CD14-positive monocyte (primary cell): Measurements from ENCODE around the gene MBP. TPM values are rescaled to one million over a fixed set of nuclear protein-coding genes. Genes with fewer than 3 reads are reported as not detected.

Experiments used
- DNase-seq, 3 donors: peaks; one replicate each; pipeline ENCODE4 v3.0.0-alpha.2; 2011 to 2022
- H2AFZ ChIP-seq: 2 replicates; pipeline ENCODE4 v1.6.0; 2012; ENCODE audit warnings: mild to moderate bottlenecking, low read depth, low read length, inconsistent platforms; ENCODE audit not compliant: insufficient read depth, poor library complexity, severe bottlenecking
- H3K27ac ChIP-seq, 2 donors: 1 replicate in 1 of 2; 2 replicates in 1 of 2; pipeline ENCODE4 v1.5.1; 2012 to 2013; ENCODE audit warnings: low read length in 2 of 2, control low read depth in 1 of 2, inconsistent platforms in 1 of 2, low read depth in 1 of 2, mild to moderate bottlenecking in 1 of 2
- H3K27me3 ChIP-seq, 2 donors: one replicate each; pipeline versions ENCODE4 v1.6.0 to v1.6.1; 2011 to 2013; ENCODE audit warnings: low read length in 2 of 2; ENCODE audit not compliant: control insufficient read depth in 2 of 2, insufficient read depth in 2 of 2
- H3K36me3 ChIP-seq, 2 donors: replicated peaks in 1 of 2; 1 replicate in 1 of 2; 2 replicates in 1 of 2; pipeline versions ENCODE4 v1.5.1 to v1.6.1; 2012 to 2013; ENCODE audit warnings: low read length in 2 of 2, control low read depth in 1 of 2, inconsistent platforms in 1 of 2, mild to moderate bottlenecking in 1 of 2; ENCODE audit not compliant: insufficient read depth in 2 of 2, control insufficient read depth in 1 of 2
- H3K4me1 ChIP-seq, 2 donors: 1 replicate in 1 of 2; 2 replicates in 1 of 2; pipeline versions ENCODE4 v1.5.1 to v1.6.1; 2012 to 2013; ENCODE audit warnings: low read length in 2 of 2, control low read depth in 1 of 2, inconsistent platforms in 1 of 2, mild to moderate bottlenecking in 1 of 2, moderate library complexity in 1 of 2; ENCODE audit not compliant: insufficient read depth in 2 of 2, control insufficient read depth in 1 of 2
- H3K4me2 ChIP-seq: replicated peaks from 2 replicates; pipeline ENCODE3; 2012; ENCODE audit warnings: low read length, moderate library complexity, mild to moderate bottlenecking; ENCODE audit not compliant: poor library complexity, severe bottlenecking; ENCODE audit errors: extremely low read depth
- H3K4me3 ChIP-seq, 3 experiments: fragments of 200-600 bp in 1 of 3; sonication (generic) in 1 of 3; replicated peaks in 1 of 3; 1 replicate in 2 of 3; 2 replicates in 1 of 3; pipeline ENCODE4 v1.5.1; 2011 to 2013; ENCODE audit warnings: low read length in 3 of 3, mild to moderate bottlenecking in 3 of 3, control low read depth in 2 of 3, low read depth in 2 of 3, inconsistent platforms in 1 of 3, moderate library complexity in 1 of 3
- H3K79me2 ChIP-seq: 2 replicates; pipeline ENCODE4 v1.6.0; 2012; ENCODE audit warnings: mild to moderate bottlenecking, control low read depth, inconsistent platforms, low read length, moderate library complexity; ENCODE audit not compliant: insufficient read depth
- H3K9ac ChIP-seq: 2 replicates; pipeline ENCODE4 v1.6.0; 2017; ENCODE audit warnings: low read length, mild to moderate bottlenecking; ENCODE audit not compliant: insufficient read depth, poor library complexity, severe bottlenecking
- H3K9me3 ChIP-seq, 2 donors: replicated peaks in 1 of 2; 1 replicate in 1 of 2; 2 replicates in 1 of 2; pipeline versions ENCODE4 v1.5.1 to v1.6.1; 2012 to 2013; ENCODE audit warnings: low read length in 2 of 2, control low read depth in 1 of 2; ENCODE audit not compliant: control insufficient read depth in 1 of 2, insufficient read depth in 1 of 2
- H4K20me1 ChIP-seq: 2 replicates; pipeline ENCODE4 v1.6.0; 2012; ENCODE audit warnings: mild to moderate bottlenecking, low read length, control low read depth, moderate library complexity; ENCODE audit not compliant: insufficient read depth
- H3K27ac Mint-ChIP-seq, 7 donors: one replicate each; pipeline ENCODE4 v1.8.0; 2020; ENCODE audit warnings: mild to moderate bottlenecking in 7 of 7, mixed read lengths in 7 of 7, moderate library complexity in 6 of 7, inconsistent platforms in 2 of 7
- H3K27me3 Mint-ChIP-seq, 3 donors: one replicate each; pipeline ENCODE4 v1.8.0; 2021 to 2022; ENCODE audit warnings: low read depth in 3 of 3, mild to moderate bottlenecking in 3 of 3, mixed read lengths in 3 of 3, moderate library complexity in 3 of 3, inconsistent platforms in 1 of 3
- H3K36me3 Mint-ChIP-seq, 2 donors: one replicate each; pipeline ENCODE4 v1.8.0; 2020; ENCODE audit warnings: mixed read lengths in 2 of 2, inconsistent platforms in 1 of 2, mild to moderate bottlenecking in 1 of 2
- H3K4me1 Mint-ChIP-seq: one replicate; pipeline ENCODE4 v1.8.0; 2020; ENCODE audit warnings: mild to moderate bottlenecking, mixed read lengths
- H3K4me3 Mint-ChIP-seq, 2 donors: one replicate each; pipeline ENCODE4 v1.8.0; 2020; ENCODE audit warnings: mild to moderate bottlenecking in 2 of 2, mixed read lengths in 2 of 2, moderate library complexity in 1 of 2
- H3K9me3 Mint-ChIP-seq, 7 donors: one replicate each; pipeline ENCODE4 v1.8.0; 2020 to 2022; ENCODE audit warnings: mixed read lengths in 7 of 7, mild to moderate bottlenecking in 6 of 7, moderate library complexity in 6 of 7, inconsistent platforms in 2 of 7
- WGBS: methylation state at CpG from one replicate; pipeline ENCODE4 v1.1.5; 2013; ENCODE audit warnings: missing lambda C conversion rate; ENCODE audit not compliant: insufficient coverage; 5-methylcytosine and 5-hydroxymethylcytosine counted together
- intact Hi-C, 2 donors: fragments of 100-400 bp; cut with micrococcal nuclease; formaldehyde crosslinking; loops; one replicate each; pipeline versions ENCODE4 v1.15.0 to v1.15.1; 2023
- polyA plus RNA-seq, 3 donors: library from polyadenylated mRNA; depleted of rRNA in 1 of 3; unstranded in 2 of 3; stranded (reverse) in 1 of 3; fragments of 300-500 nt in 2 of 3; fragments of >200 nt in 1 of 3; fragmentation: Illumina TruSeq in 2 of 3; gene quantifications; 1 replicate in 2 of 3; 2 replicates in 1 of 3; pipeline ENCODE4 v1.2.3, GENCODE V29; 2012 to 2021
- TF ChIP-seq, protein P1 (sequence below): fragments of 200-600 bp; IDR thresholded peaks from one replicate; pipeline ENCODE4 v1.8.0; 2022; ENCODE audit warnings: antibody characterized with exemption, mild to moderate bottlenecking

MBP gene
- polyA plus RNA-seq, 3 donors = 47.7 to 81.0 (median 50.4) TPM

DNA sequence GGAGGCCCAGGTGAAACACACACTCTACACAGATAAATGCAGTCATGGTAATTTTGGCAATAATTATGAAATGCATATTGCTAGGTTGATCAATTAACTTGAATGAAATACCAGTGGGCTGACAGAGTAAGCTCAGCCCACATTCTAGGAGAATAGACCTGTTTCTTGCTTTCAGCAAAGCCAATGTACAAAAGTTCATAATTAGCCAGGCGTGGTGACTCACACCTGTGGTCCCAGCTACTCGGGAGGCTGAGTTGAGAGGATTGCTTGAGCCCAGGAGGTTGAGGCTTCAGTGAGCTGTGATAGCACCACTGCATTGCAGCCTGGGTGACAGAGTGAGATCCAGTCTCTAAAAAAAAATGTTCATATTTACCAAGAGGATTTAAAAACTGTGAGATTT, 15.7 kb upstream of the MBP start:
- intact Hi-C loops = loop anchor here in 1 of 2 donors (5.0 kb wide), 1 partner anchor 34 kb away; no protein-coding TSS in a partner anchor
- H3K27ac ChIP-seq = peak overlapping the region in 1 of 2 donors; percentile 84
- Mint-ChIP-seq H3K27ac (peak overlapping the region; percentile 45 to 95 (median 90)), H3K36me3 (peaks cover 0 to 2% of the 10 kb centered on the region in 2 donors), H3K4me1 (peaks cover 28% of the 10 kb centered on the region), H3K9me3 (peaks cover 3 to 15% (median 12%) of the 10 kb centered on the region in 7 donors), H3K4me3 (no peak overlapping the region), H3K27me3 (peaks cover 0 to 2% (median 1%) of the 10 kb centered on the region in 3 donors)
- no peak overlapping the region for H3K9ac ChIP-seq
- H2AFZ ChIP-seq = no peak overlapping the region
- H3K4me1 ChIP-seq = peaks cover 20 to 27% of the 10 kb centered on the region in 2 donors
- DNase-seq = peak in 1 of 3 donors; percentile 33
- H3K4me2 ChIP-seq = no peak overlapping the region
- TF ChIP-seq, protein P1, sequence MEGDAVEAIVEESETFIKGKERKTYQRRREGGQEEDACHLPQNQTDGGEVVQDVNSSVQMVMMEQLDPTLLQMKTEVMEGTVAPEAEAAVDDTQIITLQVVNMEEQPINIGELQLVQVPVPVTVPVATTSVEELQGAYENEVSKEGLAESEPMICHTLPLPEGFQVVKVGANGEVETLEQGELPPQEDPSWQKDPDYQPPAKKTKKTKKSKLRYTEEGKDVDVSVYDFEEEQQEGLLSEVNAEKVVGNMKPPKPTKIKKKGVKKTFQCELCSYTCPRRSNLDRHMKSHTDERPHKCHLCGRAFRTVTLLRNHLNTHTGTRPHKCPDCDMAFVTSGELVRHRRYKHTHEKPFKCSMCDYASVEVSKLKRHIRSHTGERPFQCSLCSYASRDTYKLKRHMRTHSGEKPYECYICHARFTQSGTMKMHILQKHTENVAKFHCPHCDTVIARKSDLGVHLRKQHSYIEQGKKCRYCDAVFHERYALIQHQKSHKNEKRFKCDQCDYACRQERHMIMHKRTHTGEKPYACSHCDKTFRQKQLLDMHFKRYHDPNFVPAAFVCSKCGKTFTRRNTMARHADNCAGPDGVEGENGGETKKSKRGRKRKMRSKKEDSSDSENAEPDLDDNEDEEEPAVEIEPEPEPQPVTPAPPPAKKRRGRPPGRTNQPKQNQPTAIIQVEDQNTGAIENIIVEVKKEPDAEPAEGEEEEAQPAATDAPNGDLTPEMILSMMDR = no peak
- H3K79me2 ChIP-seq = no peaks in the 10 kb centered on the region
- WGBS = 17% methylated on average over 1 of the region's 2 CpGs
- H3K36me3 ChIP-seq = no peaks in the 10 kb centered on the region
- peaks cover 6 to 8% of the 10 kb centered on the region in 2 donors for H3K9me3 ChIP-seq
- H4K20me1 ChIP-seq = no peaks in the 10 kb centered on the region
- no peaks in the 10 kb centered on the region for H3K27me3 ChIP-seq
- H3K4me3 ChIP-seq = no peak overlapping the region

DNA sequence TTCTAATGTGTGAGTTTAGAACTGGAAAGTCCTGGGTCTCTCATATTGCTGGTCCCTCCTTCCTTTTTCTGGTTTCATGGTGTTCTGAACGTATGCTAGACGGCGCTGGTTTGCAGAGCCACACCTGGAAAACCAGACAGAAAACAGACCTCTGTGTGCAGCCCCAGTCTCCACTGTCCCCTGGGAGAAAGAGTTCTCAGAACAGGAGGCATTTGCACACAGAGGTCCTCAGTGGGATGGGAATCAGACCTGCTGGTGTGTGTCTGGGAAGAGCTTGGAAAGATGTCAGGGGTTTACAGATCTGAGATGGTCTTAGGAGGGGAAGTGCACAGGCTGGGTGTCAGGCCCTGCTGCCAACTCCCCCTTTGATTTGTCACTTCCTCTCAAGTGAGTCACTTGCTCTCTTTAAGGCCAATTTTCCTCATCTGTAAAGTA, 14.9 kb upstream of the MBP start:
- H3K4me2 ChIP-seq = peak overlapping the region; percentile 15
- H3K79me2 ChIP-seq = no peaks in the 10 kb centered on the region
- DNase-seq = peak; percentile 77 to 91 (median 86)
- H3K4me3 ChIP-seq = no peak overlapping the region
- Mint-ChIP-seq H3K27me3 (peaks cover 0 to 3% (median 2%) of the 10 kb centered on the region in 3 donors), H3K9me3 (peaks cover 8 to 24% (median 20%) of the 10 kb centered on the region in 7 donors), H3K27ac (peak overlapping the region; percentile 87 to 97 (median 91)), H3K36me3 (peaks cover 4% of the 10 kb centered on the region in 2 donors), H3K4me3 (no peak overlapping the region), H3K4me1 (peaks cover 28% of the 10 kb centered on the region)
- WGBS = no CpG with 5 or more reads among the region's 3 CpGs
- H3K27me3 ChIP-seq = no peaks in the 10 kb centered on the region
- no peak overlapping the region for H3K9ac ChIP-seq
- H3K27ac ChIP-seq = peak overlapping the region; percentile 38 to 84
- H3K9me3 ChIP-seq = peaks cover 12 to 13% of the 10 kb centered on the region in 2 donors
- H2AFZ ChIP-seq = peak overlapping the region; percentile 9
- TF ChIP-seq, protein P1 = no peak
- H3K36me3 ChIP-seq = no peaks in the 10 kb centered on the region
- intact Hi-C loops = loop anchor here in 1 of 2 donors (5.0 kb wide), 1 partner anchor 35 kb away; no protein-coding TSS in a partner anchor
- peaks cover 20 to 27% of the 10 kb centered on the region in 2 donors for H3K4me1 ChIP-seq
- no peaks in the 10 kb centered on the region for H4K20me1 ChIP-seq
